HCT116 (cell line): ENCODE data around the gene HYAL1.

Source experiments
- EZH2 ChIP-seq: fragments of 200-600 bp; sonication (generic); IDR thresholded peaks from 2 replicates; pipeline ENCODE4 v1.6.1; 2017; ENCODE audit warnings: antibody characterized with exemption, mixed run types
- EZH2phosphoT487 ChIP-seq: fragments of 200-600 bp; IDR thresholded peaks from 2 replicates; pipeline ENCODE4 v1.6.1; 2018; ENCODE audit warnings: antibody characterized with exemption, borderline replicate concordance
- JUND ChIP-seq: IDR thresholded peaks from 2 replicates; pipeline ENCODE4 v1.6.1; 2012
- POLR2A ChIP-seq: IDR thresholded peaks from 2 replicates; pipeline ENCODE4 v1.7.0; 2011; ENCODE audit warnings: borderline replicate concordance; ENCODE audit not compliant: insufficient read depth, insufficient read length; ENCODE audit errors: extremely low read depth
- POLR2AphosphoS5 ChIP-seq: IDR thresholded peaks from 2 replicates; pipeline ENCODE4 v1.6.1; 2011; ENCODE audit warnings: mild to moderate bottlenecking, low read depth, low read length, moderate library complexity
- RAD21 ChIP-seq: IDR thresholded peaks from 2 replicates; pipeline ENCODE4 v1.6.1; 2012; ENCODE audit warnings: low read depth, mild to moderate bottlenecking
- SIN3A ChIP-seq: IDR thresholded peaks from 2 replicates; pipeline ENCODE4 v1.6.1; 2012; ENCODE audit warnings: low read depth
- SP1 ChIP-seq: IDR thresholded peaks from 2 replicates; pipeline ENCODE4 v1.6.1; 2012; ENCODE audit warnings: low read depth
- ZFX ChIP-seq: fragments of 450-650 bp; IDR thresholded peaks from 2 replicates; pipeline ENCODE4 v1.6.1; 2017
- TF ChIP-seq, protein P1 (sequence below), 3 experiments: fragments of 200-600 bp in 1 of 3; sonication (generic) in 1 of 3; IDR thresholded peaks in 2 of 3; conservative IDR thresholded peaks in 1 of 3; 2 replicates each; pipeline ENCODE4 v1.5.1; 2012 to 2017; ENCODE audit warnings: low read depth in 2 of 3, low read length in 2 of 3, antibody characterized with exemption in 1 of 3, borderline replicate concordance in 1 of 3, control low read depth in 1 of 3, mild to moderate bottlenecking in 1 of 3, mixed read lengths in 1 of 3, mixed run types in 1 of 3, moderate library complexity in 1 of 3; ENCODE audit not compliant: insufficient read depth in 1 of 3
- TF ChIP-seq, protein P2 (sequence below): IDR thresholded peaks from 2 replicates; pipeline ENCODE4 v1.6.1; 2012
- TF ChIP-seq, protein P3 (sequence below): IDR thresholded peaks from 2 replicates; pipeline ENCODE4 v1.6.1; 2012

DNA sequence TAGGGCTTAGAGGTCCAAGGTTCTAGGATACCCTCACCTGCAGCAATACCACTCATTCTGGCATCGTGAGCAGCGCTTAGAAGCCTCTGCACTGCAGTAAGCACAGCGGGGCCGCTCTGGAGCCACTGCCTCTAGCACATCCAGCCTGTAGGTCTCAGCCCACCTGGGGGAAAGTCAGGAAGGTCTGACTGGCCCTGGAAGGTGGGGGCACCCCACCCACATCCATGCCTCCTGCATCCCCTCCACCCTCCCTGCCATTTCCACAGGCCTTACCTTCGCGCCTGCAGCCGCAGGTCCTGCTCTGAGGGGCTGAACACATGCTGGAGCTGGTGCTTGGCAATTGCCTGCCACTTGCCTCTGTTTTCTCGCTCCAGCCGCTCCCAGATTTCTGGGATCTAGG lies 38.2 kb upstream of the HYAL1 start:
- TF ChIP-seq EZH2 (no peak), POLR2AphosphoS5 (no peak), ZFX (no peak), POLR2A (no peak), SP1 (no peak), RAD21 (no peak), JUND (no peak), EZH2phosphoT487 (no peak), SIN3A (no peak)
- TF ChIP-seq, protein P1, sequence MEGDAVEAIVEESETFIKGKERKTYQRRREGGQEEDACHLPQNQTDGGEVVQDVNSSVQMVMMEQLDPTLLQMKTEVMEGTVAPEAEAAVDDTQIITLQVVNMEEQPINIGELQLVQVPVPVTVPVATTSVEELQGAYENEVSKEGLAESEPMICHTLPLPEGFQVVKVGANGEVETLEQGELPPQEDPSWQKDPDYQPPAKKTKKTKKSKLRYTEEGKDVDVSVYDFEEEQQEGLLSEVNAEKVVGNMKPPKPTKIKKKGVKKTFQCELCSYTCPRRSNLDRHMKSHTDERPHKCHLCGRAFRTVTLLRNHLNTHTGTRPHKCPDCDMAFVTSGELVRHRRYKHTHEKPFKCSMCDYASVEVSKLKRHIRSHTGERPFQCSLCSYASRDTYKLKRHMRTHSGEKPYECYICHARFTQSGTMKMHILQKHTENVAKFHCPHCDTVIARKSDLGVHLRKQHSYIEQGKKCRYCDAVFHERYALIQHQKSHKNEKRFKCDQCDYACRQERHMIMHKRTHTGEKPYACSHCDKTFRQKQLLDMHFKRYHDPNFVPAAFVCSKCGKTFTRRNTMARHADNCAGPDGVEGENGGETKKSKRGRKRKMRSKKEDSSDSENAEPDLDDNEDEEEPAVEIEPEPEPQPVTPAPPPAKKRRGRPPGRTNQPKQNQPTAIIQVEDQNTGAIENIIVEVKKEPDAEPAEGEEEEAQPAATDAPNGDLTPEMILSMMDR (IDR thresholded peaks at IDR 0.05 in 2 of 3, conservative IDR thresholded peaks at IDR 0.05 in 1 of 3; ENCODE audit: borderline replicate concordance in 1 of 3, insufficient read depth in 1 of 3, low read depth in 2 of 3, low read length in 2 of 3) = no peak
- TF ChIP-seq, protein P2, sequence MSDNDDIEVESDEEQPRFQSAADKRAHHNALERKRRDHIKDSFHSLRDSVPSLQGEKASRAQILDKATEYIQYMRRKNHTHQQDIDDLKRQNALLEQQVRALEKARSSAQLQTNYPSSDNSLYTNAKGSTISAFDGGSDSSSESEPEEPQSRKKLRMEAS = no peak
- TF ChIP-seq, protein P3, sequence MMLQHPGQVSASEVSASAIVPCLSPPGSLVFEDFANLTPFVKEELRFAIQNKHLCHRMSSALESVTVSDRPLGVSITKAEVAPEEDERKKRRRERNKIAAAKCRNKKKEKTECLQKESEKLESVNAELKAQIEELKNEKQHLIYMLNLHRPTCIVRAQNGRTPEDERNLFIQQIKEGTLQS = no peak
